CD4-positive, alpha-beta memory T cell (primary cell): Measurements from ENCODE around the gene NOPCHAP1. TPM values are rescaled to one million over a fixed set of nuclear protein-coding genes. Genes with fewer than 3 reads are reported as not detected.
"Not testable (repeated sequence)": the region's sequence is repeated elsewhere in the genome, so short reads cannot be mapped to it uniquely, and the experiment has no call there.

Source experiments
- CTCF ChIA-PET: fragments of 350-600 bp; sonication (Branson Sonifier 250); formaldehyde crosslinking; loops from one replicate; lab custom pipeline; 2021; ENCODE audit warnings: inconsistent platforms; ENCODE audit not compliant: partially characterized antibody; lab: Charles Lee
- POLR2A ChIA-PET: fragments of 350-600 bp; sonication (Branson Sonifier 250); formaldehyde crosslinking; loops from one replicate; lab custom pipeline; 2021; ENCODE audit not compliant: partially characterized antibody; lab: Charles Lee
- DNase-seq, 5 donors: peaks; one replicate each; pipeline versions ENCODE4 v3.0.0 to v3.0.0-alpha.2; 2020 to 2022; ENCODE audit warnings: mixed read lengths in 1 of 5
- H3K27ac ChIP-seq: one replicate; pipeline ENCODE4 v1.7.0; 2013; ENCODE audit warnings: low read depth, low read length
- H3K27me3 ChIP-seq: 2 replicates; pipeline ENCODE4 v1.7.0; 2013; ENCODE audit warnings: mild to moderate bottlenecking, low read length, moderate library complexity; ENCODE audit not compliant: insufficient read depth
- H3K36me3 ChIP-seq: 2 replicates; pipeline ENCODE4 v1.7.0; 2013; ENCODE audit warnings: mild to moderate bottlenecking, low read length, moderate library complexity; ENCODE audit not compliant: insufficient read depth
- H3K4me1 ChIP-seq: 2 replicates; pipeline ENCODE4 v1.7.0; 2013; ENCODE audit warnings: mild to moderate bottlenecking, low read length, moderate library complexity; ENCODE audit not compliant: insufficient read depth
- H3K4me3 ChIP-seq, 2 donors: one replicate each; pipeline ENCODE4 v1.7.0; 2013; ENCODE audit warnings: low read length in 2 of 2, mild to moderate bottlenecking in 1 of 2
- H3K9me3 ChIP-seq, 2 donors: one replicate each; pipeline ENCODE4 v1.7.0; 2013; ENCODE audit warnings: low read length in 2 of 2, control low read depth in 1 of 2; ENCODE audit not compliant: control insufficient read depth in 1 of 2
- H3K27ac Mint-ChIP-seq, 7 donors: one replicate each; pipeline ENCODE4 v1.8.0; 2020 to 2021; ENCODE audit warnings: mixed read lengths in 7 of 7, mild to moderate bottlenecking in 6 of 7, inconsistent platforms in 3 of 7, moderate library complexity in 3 of 7
- H3K27me3 Mint-ChIP-seq, 2 donors: one replicate each; pipeline ENCODE4 v1.8.0; 2020 to 2021; ENCODE audit warnings: mixed read lengths in 2 of 2
- H3K36me3 Mint-ChIP-seq, 2 donors: one replicate each; pipeline ENCODE4 v1.8.0; 2020 to 2021; ENCODE audit warnings: mixed read lengths in 2 of 2, inconsistent platforms in 1 of 2, mild to moderate bottlenecking in 1 of 2
- H3K4me1 Mint-ChIP-seq, 4 donors: one replicate each; pipeline ENCODE4 v1.8.0; 2020 to 2021; ENCODE audit warnings: mixed read lengths in 4 of 4, mild to moderate bottlenecking in 1 of 4
- H3K4me3 Mint-ChIP-seq, 8 donors: one replicate each; pipeline ENCODE4 v1.8.0; 2020 to 2021; ENCODE audit warnings: mixed read lengths in 8 of 8, mild to moderate bottlenecking in 7 of 8, moderate library complexity in 6 of 8, inconsistent platforms in 3 of 8
- H3K9me3 Mint-ChIP-seq, 8 donors: one replicate each; pipeline ENCODE4 v1.8.0; 2020 to 2021; ENCODE audit warnings: mixed read lengths in 8 of 8, mild to moderate bottlenecking in 5 of 8, inconsistent platforms in 3 of 8, moderate library complexity in 1 of 8
- intact Hi-C: fragments of 100-400 bp; cut with micrococcal nuclease; formaldehyde crosslinking; loops from one replicate; pipeline ENCODE4 v1.15.1; 2023
- polyA plus RNA-seq, 2 donors: library from polyadenylated mRNA; unstranded; fragments of 300-500 nt; fragmentation: Illumina TruSeq; gene quantifications; one replicate each; pipeline ENCODE4 v1.2.3, GENCODE V29; 2021
- total RNA-seq, 2 experiments: library from RNA; stranded (reverse); gene quantifications; one replicate each; pipeline ENCODE4 v1.2.3, GENCODE V29; 2021

Gene NOPCHAP1
- total and polyA plus RNA-seq, 4 experiments from 2014 or later = 12.1 to 16.2 (median 14.6) TPM

- H3K4me1 ChIP-seq, H3K27ac ChIP-seq, H3K27me3 ChIP-seq, H3K4me3 Mint-ChIP-seq, H3K27me3 Mint-ChIP-seq, intact Hi-C loops, H3K4me1 Mint-ChIP-seq, H3K36me3 Mint-ChIP-seq, H3K4me3 ChIP-seq, H3K27ac Mint-ChIP-seq, CTCF ChIA-PET, H3K36me3 ChIP-seq, DNase-seq, POLR2A ChIA-PET, H3K9me3 ChIP-seq, H3K9me3 Mint-ChIP-seq: not testable (repeated sequence)
Observed at GRCh38 chr12:104948716-104949115, 37.4 kb upstream of the NOPCHAP1 start.

DNA sequence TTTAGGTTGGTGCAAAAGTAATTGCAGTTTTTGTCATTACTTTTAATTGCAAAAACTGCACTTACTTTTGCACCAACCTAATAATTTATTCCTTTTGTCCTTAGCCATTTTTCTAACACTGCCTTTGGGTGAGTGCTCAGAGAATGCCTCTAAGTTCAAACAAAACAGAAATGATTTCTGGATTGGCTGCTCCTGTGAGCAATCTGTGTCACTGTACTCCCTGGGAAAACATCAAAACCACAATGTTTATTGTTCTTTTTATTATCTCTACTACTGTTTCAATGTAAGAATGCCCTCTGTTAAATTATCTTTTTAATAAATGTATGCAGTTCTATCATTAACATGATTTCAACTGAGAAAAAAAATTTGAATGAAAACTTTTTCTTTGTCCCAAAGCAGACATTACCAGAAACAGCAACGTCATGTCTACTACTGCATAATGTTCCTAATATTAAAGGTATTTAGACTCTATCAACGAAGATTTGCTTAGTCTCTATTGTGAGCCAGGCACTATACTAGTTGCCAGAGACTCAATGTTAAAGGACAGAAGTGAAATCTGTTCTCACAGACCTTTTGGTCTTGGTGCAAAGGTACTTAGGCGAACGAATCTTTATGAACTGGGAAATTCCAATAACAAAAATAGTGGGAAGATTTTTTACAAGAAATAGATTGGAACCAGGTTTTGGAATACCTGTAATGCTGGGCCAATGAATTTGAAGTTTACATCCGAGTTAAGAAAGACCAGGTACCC is 34.2 kb upstream of the NOPCHAP1 start:
- DNase-seq = no peak
- Mint-ChIP-seq H3K27ac (no peak overlapping the region), H3K27me3 (no peaks in the 10 kb centered on the region), H3K36me3 (no peaks in the 10 kb centered on the region), H3K4me3 (no peak overlapping the region), H3K4me1 (peaks cover 0 to 5% (median 2%) of the 10 kb centered on the region in 4 donors), H3K9me3 (no peaks in the 10 kb centered on the region)
- Histone ChIP-seq H3K27ac (no peak overlapping the region), H3K4me1 (peaks cover under 1% of the 10 kb centered on the region), H3K4me3 (no peak overlapping the region), H3K27me3 (no peaks in the 10 kb centered on the region), H3K9me3 (no peaks in the 10 kb centered on the region), H3K36me3 (no peaks in the 10 kb centered on the region)
- POLR2A ChIA-PET = no interaction called here
- intact Hi-C loops = no loop called here
- CTCF ChIA-PET = no interaction called here

DNA sequence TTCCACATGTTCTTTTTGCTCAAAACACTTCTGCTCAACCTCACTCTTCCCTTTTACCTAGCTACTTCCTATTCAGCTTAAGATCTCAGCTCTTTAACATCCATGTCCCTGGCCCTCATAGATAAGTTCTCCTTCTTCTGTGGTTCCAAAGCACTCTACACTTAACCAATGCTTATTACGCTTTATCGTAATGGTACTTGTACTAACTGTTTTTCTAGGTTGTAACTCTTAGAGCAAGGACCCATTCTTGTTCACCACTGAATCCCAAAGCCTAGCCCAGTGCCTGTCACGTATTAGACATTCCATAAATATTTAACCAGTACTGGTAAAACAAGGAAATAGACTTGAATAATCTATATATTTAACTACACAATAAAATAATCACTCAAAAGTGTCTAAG is 33.3 kb upstream of the NOPCHAP1 start:
- DNase-seq = no peak
- H3K36me3 ChIP-seq = no peaks in the 10 kb centered on the region
- Mint-ChIP-seq H3K4me3 (no peak overlapping the region), H3K4me1 (peaks cover 3 to 10% (median 7%) of the 10 kb centered on the region in 4 donors), H3K9me3 (no peaks in the 10 kb centered on the region), H3K27me3 (no peaks in the 10 kb centered on the region), H3K36me3 (peaks cover 0 to 2% of the 10 kb centered on the region in 2 donors), H3K27ac (peak overlapping the region in 1 of 7 donors; percentile 4)
- H3K27me3 ChIP-seq = no peaks in the 10 kb centered on the region
- ChIA-PET POLR2A (no interaction called here), CTCF (no interaction called here)
- H3K27ac ChIP-seq = no peak overlapping the region
- H3K4me1 ChIP-seq = peaks cover 6% of the 10 kb centered on the region
- intact Hi-C loops = no loop called here
- H3K9me3 ChIP-seq = no peaks in the 10 kb centered on the region
- H3K4me3 ChIP-seq = no peak overlapping the region

DNA sequence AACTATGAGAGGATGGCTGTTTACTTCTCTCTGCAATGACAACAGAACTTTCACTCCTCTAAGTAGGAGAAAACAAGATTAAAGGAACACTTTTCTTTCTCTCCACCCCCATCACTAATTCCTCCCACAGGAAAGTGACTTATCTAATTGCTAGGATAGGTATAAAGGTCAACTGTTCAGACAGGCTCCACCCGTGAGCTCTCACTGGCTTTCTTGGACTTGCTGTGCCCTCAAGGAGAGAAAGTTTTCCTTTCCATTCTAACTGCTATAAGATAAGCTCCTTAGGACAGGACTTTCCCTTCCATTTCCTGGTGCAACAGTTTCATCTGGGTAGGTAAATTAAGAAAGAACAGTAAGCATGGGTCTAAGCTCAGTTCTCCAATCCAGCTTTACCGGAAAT is 32.8 kb upstream of the NOPCHAP1 start:
- Histone ChIP-seq H3K9me3 (no peaks in the 10 kb centered on the region), H3K4me1 (peaks cover 6% of the 10 kb centered on the region), H3K27me3 (no peaks in the 10 kb centered on the region), H3K27ac (no peak overlapping the region), H3K36me3 (no peaks in the 10 kb centered on the region), H3K4me3 (no peak overlapping the region)
- ChIA-PET POLR2A (interaction anchor here (1.1 kb wide), 1 partner anchor 19 kb away, joined by 3 read pairs; no protein-coding TSS in a partner anchor), CTCF (interaction anchor here (0.8 kb wide), 1 partner anchor 14 kb away, joined by 3 read pairs; no protein-coding TSS in a partner anchor)
- DNase-seq = no peak
- H3K27me3 Mint-ChIP-seq = no peaks in the 10 kb centered on the region
- peaks cover 3 to 11% (median 7%) of the 10 kb centered on the region in 4 donors for H3K4me1 Mint-ChIP-seq
- H3K4me3 Mint-ChIP-seq = no peak overlapping the region
- H3K9me3 Mint-ChIP-seq = no peaks in the 10 kb centered on the region
- no peak overlapping the region for H3K27ac Mint-ChIP-seq
- peaks cover 0 to 2% of the 10 kb centered on the region in 2 donors for H3K36me3 Mint-ChIP-seq
- intact Hi-C loops = no loop called here

DNA sequence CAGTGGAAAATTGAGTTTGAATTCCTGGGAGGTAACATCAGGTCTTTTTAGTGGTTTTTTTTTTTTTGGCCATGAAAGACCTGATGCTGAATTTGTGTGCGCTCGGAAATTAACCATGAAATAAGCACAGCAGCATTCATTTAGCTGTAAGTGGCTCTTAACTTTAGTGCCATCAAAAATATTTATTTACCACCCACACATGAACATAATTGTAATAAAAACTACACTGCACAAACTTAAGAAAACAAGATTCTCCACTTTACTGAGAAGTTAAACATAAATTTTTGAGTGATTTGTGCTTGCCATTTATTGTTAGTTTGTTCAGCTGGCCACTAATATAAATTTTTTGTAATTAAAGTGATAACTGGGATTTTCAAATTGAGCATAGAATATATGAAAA is 30.4 kb upstream of the NOPCHAP1 start:
- Histone ChIP-seq H3K27me3 (no peaks in the 10 kb centered on the region), H3K9me3 (no peaks in the 10 kb centered on the region), H3K27ac (no peak overlapping the region), H3K36me3 (no peaks in the 10 kb centered on the region), H3K4me1 (peaks cover 17% of the 10 kb centered on the region), H3K4me3 (no peak overlapping the region)
- Mint-ChIP-seq H3K27me3 (no peaks in the 10 kb centered on the region), H3K27ac (peak overlapping the region in 1 of 7 donors; percentile 57), H3K4me1 (peaks cover 13 to 30% (median 21%) of the 10 kb centered on the region in 4 donors), H3K4me3 (peak overlapping the region in 1 of 8 donors; percentile 43), H3K36me3 (peaks cover 0 to 4% of the 10 kb centered on the region in 2 donors), H3K9me3 (no peaks in the 10 kb centered on the region)
- no peak for DNase-seq
- intact Hi-C loops = loop anchor here (2.0 to 5.0 kb wide), 2 partner anchors 82 to 275 kb away; no protein-coding TSS in a partner anchor
- CTCF ChIA-PET = interaction anchor here (1.6 kb wide), 1 partner anchor 574 kb away, joined by 5 read pairs; no protein-coding TSS in a partner anchor
- POLR2A ChIA-PET = no interaction called here

DNA sequence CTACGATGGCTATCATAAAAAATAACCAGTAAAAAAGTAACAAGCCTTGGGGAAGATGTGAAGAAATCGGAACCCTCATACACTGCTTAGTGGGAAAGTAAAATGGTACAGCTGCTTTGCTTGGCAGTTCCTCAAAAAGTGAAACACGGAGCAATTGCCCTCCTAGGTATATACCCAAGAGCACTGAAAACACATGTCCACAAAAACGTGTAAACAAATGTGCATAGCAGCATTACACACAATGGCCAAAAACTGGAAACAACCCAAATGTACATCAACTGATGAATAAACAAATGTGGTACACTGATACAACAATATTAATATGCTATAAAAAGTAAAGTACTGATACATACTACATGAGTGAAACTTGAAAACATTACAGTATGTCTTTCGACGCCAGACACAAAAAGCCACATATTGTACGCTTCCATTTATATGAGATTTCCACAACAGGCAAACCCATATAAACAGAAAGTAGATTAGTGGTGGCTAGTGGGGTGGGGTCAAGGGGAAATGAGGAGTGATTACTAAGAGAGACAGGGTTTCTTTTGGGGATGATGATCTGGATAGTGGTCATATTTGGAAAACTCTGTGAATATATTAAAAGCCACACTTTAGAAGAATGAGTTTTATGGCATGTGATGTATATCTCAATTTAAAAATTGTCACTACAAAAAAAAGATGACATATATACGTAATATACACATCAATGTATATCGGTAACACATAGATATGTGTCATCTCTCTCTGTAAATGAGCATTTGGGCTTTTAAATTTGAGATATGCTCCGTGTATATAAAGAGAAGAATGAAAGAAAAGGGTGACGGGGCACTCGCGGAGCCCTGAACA is 29.0 kb upstream of the NOPCHAP1 start:
- no peaks in the 10 kb centered on the region for H3K36me3 ChIP-seq
- peak overlapping the region in 1 of 2 donors; percentile 48 for H3K4me3 ChIP-seq
- no peaks in the 10 kb centered on the region for H3K9me3 ChIP-seq
- H3K4me1 Mint-ChIP-seq = peaks cover 13 to 30% (median 21%) of the 10 kb centered on the region in 4 donors
- DNase-seq = peak in 1 of 5 donors; percentile 1
- H3K4me3 Mint-ChIP-seq = peak overlapping the region; percentile 84 to 97 (median 87)
- H3K27me3 ChIP-seq = no peaks in the 10 kb centered on the region
- H3K27ac ChIP-seq = peak overlapping the region; percentile 40
- H3K36me3 Mint-ChIP-seq = peaks cover 0 to 4% of the 10 kb centered on the region in 2 donors
- POLR2A ChIA-PET = interaction anchor here (1.9 kb wide), 1 partner anchor 80 kb away, joined by 4 read pairs; no protein-coding TSS in a partner anchor
- intact Hi-C loops = loop anchor here (2.0 to 5.0 kb wide), 2 partner anchors 80 to 276 kb away; no protein-coding TSS in a partner anchor
- peak overlapping the region; percentile 61 to 83 (median 71) for H3K27ac Mint-ChIP-seq
- H3K4me1 ChIP-seq = peaks cover 17% of the 10 kb centered on the region
- no peaks in the 10 kb centered on the region for H3K9me3 Mint-ChIP-seq
- no peaks in the 10 kb centered on the region for H3K27me3 Mint-ChIP-seq
- CTCF ChIA-PET = interaction anchor here (1.0 to 1.6 kb wide), 2 partner anchors 12 to 575 kb away, joined by 4 to 5 read pairs; no protein-coding TSS in a partner anchor
